K562 (cell line): ENCODE data around the gene TENT4B. TPM values are rescaled to one million over a fixed set of nuclear protein-coding genes. Genes with fewer than 3 reads are reported as not detected.
A peak's percentile ranks its signal among the peaks of the same experiment; 100 is the strongest.

Source experiments
- CREB3L1 ChIP-seq: fragments of 450-650 bp; IDR thresholded peaks from 2 replicates; pipeline ENCODE4 v1.6.1; 2014; ENCODE audit warnings: low read depth, mild to moderate bottlenecking, moderate library complexity, borderline replicate concordance
- CREB5 ChIP-seq: fragments of 250-450 bp; sonication (Bioruptor Pico); IDR thresholded peaks from 2 replicates; pipeline ENCODE4 v1.5.0; 2020; ENCODE audit warnings: mild to moderate bottlenecking
- EGR1 ChIP-seq: fragments of 450-650 bp; conservative IDR thresholded peaks from 2 replicates; pipeline ENCODE4 v1.6.1; 2017; ENCODE audit warnings: mild to moderate bottlenecking
- EP400 ChIP-seq: fragments of 450-650 bp; IDR thresholded peaks from 2 replicates; pipeline ENCODE4 v1.6.1; 2017; ENCODE audit warnings: antibody characterized with exemption, mild to moderate bottlenecking, moderate library complexity
- HDAC1 ChIP-seq, 2 experiments: fragments of 450-650 bp; IDR thresholded peaks; 2 replicates each; pipeline ENCODE4 v1.6.1; 2016 to 2017; ENCODE audit warnings: inconsistent platforms in 1 of 2, mild to moderate bottlenecking in 1 of 2, moderate library complexity in 1 of 2
- HDAC6 ChIP-seq: IDR thresholded peaks from 2 replicates; pipeline ENCODE4 v1.6.1; 2012; ENCODE audit warnings: low read depth, mild to moderate bottlenecking, control low read depth, inconsistent platforms, low read length, moderate library complexity
- HDAC8 ChIP-seq: fragments of 450-650 bp; IDR thresholded peaks from 2 replicates; pipeline ENCODE4 v1.6.1; 2016; ENCODE audit warnings: mild to moderate bottlenecking, missing genetic modification characterization, moderate library complexity, missing compliant biosample characterization
- HMG20A ChIP-seq: fragments of 450-650 bp; formaldehyde crosslinking; conservative IDR thresholded peaks from 2 replicates; pipeline ENCODE4 v1.4.0; 2020; ENCODE audit warnings: mild to moderate bottlenecking, mixed read lengths
- ILF3 ChIP-seq: fragments of 450-650 bp; IDR thresholded peaks from 2 replicates; pipeline ENCODE4 v1.6.1; 2018; ENCODE audit warnings: antibody characterized with exemption, mild to moderate bottlenecking, moderate library complexity, borderline replicate concordance
- KDM4B ChIP-seq, 2 experiments: fragments of 450-650 bp in 1 of 2; sonication (generic) in 1 of 2; IDR thresholded peaks; 2 replicates each; pipeline ENCODE4 v1.6.1; 2016 to 2017; ENCODE audit warnings: borderline replicate concordance in 2 of 2, antibody characterized with exemption in 1 of 2, low read depth in 1 of 2, mild to moderate bottlenecking in 1 of 2
- MLX ChIP-seq, 2 experiments: fragments of 450-650 bp in 1 of 2; sonication (generic) in 1 of 2; formaldehyde crosslinking; conservative IDR thresholded peaks; 2 replicates each; pipeline versions ENCODE4 v1.4.0 to v1.8.1; 2020 to 2022; ENCODE audit warnings: mild to moderate bottlenecking in 1 of 2, missing genetic modification reagents in 1 of 2
- POLR2A ChIP-seq: fragments of 450-650 bp; conservative IDR thresholded peaks from 2 replicates; pipeline ENCODE4 v1.6.1; 2016
- RAD51 ChIP-seq: fragments of 450-650 bp; IDR thresholded peaks from 2 replicates; pipeline ENCODE4 v1.7.1; 2016; ENCODE audit warnings: low read depth, mild to moderate bottlenecking, borderline replicate concordance
- SMARCC2 ChIP-seq: fragments of 450-650 bp; IDR thresholded peaks from 2 replicates; pipeline ENCODE4 v1.6.1; 2017; ENCODE audit warnings: antibody characterized with exemption, moderate library complexity, mild to moderate bottlenecking, low read depth
- WHSC1 ChIP-seq: IDR thresholded peaks from one replicate; pipeline ENCODE4 v1.6.1; 2012; ENCODE audit warnings: low read length, control low read depth, inconsistent platforms
- ZBTB1 ChIP-seq: sonication (generic); formaldehyde crosslinking; IDR thresholded peaks from 2 replicates; pipeline ENCODE4 v1.8.1; 2023; ENCODE audit warnings: missing genetic modification reagents, low read depth, mild to moderate bottlenecking, borderline replicate concordance
- ZBTB8A ChIP-seq: fragments of 450-650 bp; IDR thresholded peaks from 2 replicates; pipeline ENCODE4 v1.6.1; 2018; ENCODE audit warnings: mild to moderate bottlenecking, moderate library complexity; ENCODE audit not compliant: partially characterized antibody
- ZNF445 ChIP-seq: fragments of 250-450 bp; sonication (Bioruptor Pico); IDR thresholded peaks from 2 replicates; pipeline ENCODE4 v1.4.0; 2020; ENCODE audit warnings: low read depth, mild to moderate bottlenecking, moderate library complexity
- ZNF695 ChIP-seq: fragments of 450-650 bp; formaldehyde crosslinking; IDR thresholded peaks from 2 replicates; pipeline ENCODE4 v1.4.0; 2020; ENCODE audit warnings: mild to moderate bottlenecking, moderate library complexity
- ZNF764 ChIP-seq: fragments of 250-450 bp; sonication (Bioruptor Pico); IDR thresholded peaks from 2 replicates; pipeline ENCODE4 v1.4.0; 2020; ENCODE audit warnings: low read depth, mild to moderate bottlenecking, moderate library complexity
- polyA plus RNA-seq, 8 experiments: library from polyadenylated mRNA; depleted of rRNA in 4 of 8; stranded (reverse) in 5 of 8; unstranded in 3 of 8; fragments of >200 nt; fragmentation: Nextera tagmentation in 2 of 8; fragmentation: Illumina TruSeq in 1 of 8; extraction: Ambion mirVana in 2 of 8; extraction: Trizol in 1 of 8; gene quantifications; 2 replicates each; pipeline versions ENCODE4 v1.2.1 to v1.2.3, GENCODE V29; 2011 to 2014; ENCODE audit warnings: inconsistent platforms in 1 of 8, missing spikeins in 1 of 8
- total RNA-seq, 7 experiments: library from RNA; depleted of rRNA in 6 of 7; stranded (reverse); fragments of >200 nt in 6 of 7; fragmentation: Illumina TruSeq in 2 of 7; extraction: Trizol in 2 of 7; gene quantifications; 2 replicates each; pipeline versions ENCODE4 v1.2.1 to v1.2.3, GENCODE V29; 2011 to 2021; ENCODE audit warnings: low replicate concordance in 1 of 7

TENT4B gene
- total and polyA plus RNA-seq, 9 of the 15 experiments (the other 6 are each of a cell fraction or from before 2014, with no cell fraction given) = 5.2 to 8.4 (median 7.0) TPM

- TF ChIP-seq SMARCC2 = no peak
- TF ChIP-seq CREB3L1 = no peak
- TF ChIP-seq ZNF695 (CRISPR knock-in tag) = no peak
- no peak for TF ChIP-seq MLX (CRISPR knock-in tag; conservative IDR thresholded peaks at IDR 0.05)
- TF ChIP-seq ZBTB8A = no peak
- TF ChIP-seq HMG20A = no peak
- TF ChIP-seq HDAC6 = 0 out of 2 replicates have a peak, but pooled peaks have one; percentile 67
- TF ChIP-seq KDM4B (IDR thresholded peaks at IDR 0.05; ENCODE audit: borderline replicate concordance in 2 of 2, low read depth in 1 of 2) = no peak
- no peak for TF ChIP-seq WHSC1
- no peak for TF ChIP-seq ZNF445
- TF ChIP-seq EP400 = peak; percentile 90; the same call in 1 of the 2 replicates
- TF ChIP-seq CREB5 (CRISPR knock-in tag) = no peak
- peak in 1 of 2 experiments; percentile 71; a peak in 2 of 4 replicates for TF ChIP-seq HDAC1 (IDR thresholded peaks at IDR 0.05)
- peak; percentile 33; the same call in 1 of the 2 replicates for TF ChIP-seq ZBTB1 (CRISPR knock-in tag)
- TF ChIP-seq RAD51 = no peak
- no peak for TF ChIP-seq ZNF764 (CRISPR knock-in tag)
- TF ChIP-seq HDAC8 = no peak; the same call in 1 of the 2 replicates
- no peak; the same call in 1 of the 2 replicates for TF ChIP-seq EGR1
- no peak for TF ChIP-seq ILF3
- TF ChIP-seq POLR2A = peak; percentile 95
These were observed at the start of gene TENT4B (continued) for GRCh38 chr16:50152807-50153595.
